ENCODE results near the gene MLYCD.

MLYCD gene

GRCh38 chr16:83899978-83900377, 1.1 kb downstream of the MLYCD start:
- no peak for DNase-seq (ENCODE audit: low spot score)

- DNase-seq (ENCODE audit: low spot score): no peak
Measured at GRCh38 chr16:83900571-83900970, 1.7 kb downstream of the MLYCD start.

- DNase-seq (ENCODE audit: low spot score): no peak
Measured at GRCh38 chr16:83901101-83901500, 2.2 kb downstream of the MLYCD start.

- no peak for DNase-seq (ENCODE audit: low spot score)
Measured at GRCh38 chr16:83903751-83904150, 4.8 kb downstream of the MLYCD start.

GRCh38 chr16:83906683-83907082, 7.8 kb downstream of the MLYCD start:
- DNase-seq (ENCODE audit: low spot score): no peak

- no peak for DNase-seq (ENCODE audit: low spot score)
Measured at GRCh38 chr16:83907111-83907510, 8.2 kb downstream of the MLYCD start.

GRCh38 chr16:83907631-83908250, 8.8 kb downstream of the MLYCD start:
- DNase-seq (ENCODE audit: low spot score): no peak

GRCh38 chr16:83908798-83909197, 9.9 kb downstream of the MLYCD start:
- no peak for DNase-seq (ENCODE audit: low spot score)

GRCh38 chr16:83911290-83911689, 12.4 kb downstream of the MLYCD start:
- DNase-seq (ENCODE audit: low spot score): no peak

GRCh38 chr16:83912519-83913244, 13.8 kb downstream of the MLYCD start:
- no peak for DNase-seq (ENCODE audit: low spot score)

- DNase-seq (ENCODE audit: low spot score): no peak
Measured at GRCh38 chr16:83913245-83913633, 14.3 kb downstream of the MLYCD start.

- no peak for DNase-seq (ENCODE audit: low spot score)
Measured at GRCh38 chr16:83914091-83914710, 15.3 kb downstream of the MLYCD start.

GRCh38 chr16:83915081-83915480, 16.2 kb downstream of the MLYCD start:
- DNase-seq (ENCODE audit: low spot score): no peak

- DNase-seq (ENCODE audit: low spot score): no peak
Measured at GRCh38 chr16:83915491-83915890, 16.6 kb downstream of the MLYCD start.

GRCh38 chr16:83917152-83918120, 18.5 kb downstream of the MLYCD start:
- no peak for DNase-seq (ENCODE audit: low spot score)

- no peak for DNase-seq (ENCODE audit: low spot score)
Measured at GRCh38 chr16:83920894-83921491, 22.1 kb downstream of the MLYCD start.

GRCh38 chr16:83923581-83924365, 24.9 kb downstream of the MLYCD start:
- DNase-seq (ENCODE audit: low spot score): no peak

- DNase-seq (ENCODE audit: low spot score): no peak
Measured at GRCh38 chr16:83924686-83925085, 25.8 kb downstream of the MLYCD start.

- no peak for DNase-seq (ENCODE audit: low spot score)
Measured at GRCh38 chr16:83925095-83925905, 26.4 kb downstream of the MLYCD start.
